Measurements from ENCODE around the gene TNFRSF1B. TPM values are rescaled to one million over a fixed set of nuclear protein-coding genes. Genes with fewer than 3 reads are reported as not detected.

The TNFRSF1B gene
- total and polyA plus RNA-seq, 9 of the 15 experiments (the other 6 are each of a cell fraction or from before 2014, with no cell fraction given): 8.8 to 91.3 (median 36.0) TPM

DNA sequence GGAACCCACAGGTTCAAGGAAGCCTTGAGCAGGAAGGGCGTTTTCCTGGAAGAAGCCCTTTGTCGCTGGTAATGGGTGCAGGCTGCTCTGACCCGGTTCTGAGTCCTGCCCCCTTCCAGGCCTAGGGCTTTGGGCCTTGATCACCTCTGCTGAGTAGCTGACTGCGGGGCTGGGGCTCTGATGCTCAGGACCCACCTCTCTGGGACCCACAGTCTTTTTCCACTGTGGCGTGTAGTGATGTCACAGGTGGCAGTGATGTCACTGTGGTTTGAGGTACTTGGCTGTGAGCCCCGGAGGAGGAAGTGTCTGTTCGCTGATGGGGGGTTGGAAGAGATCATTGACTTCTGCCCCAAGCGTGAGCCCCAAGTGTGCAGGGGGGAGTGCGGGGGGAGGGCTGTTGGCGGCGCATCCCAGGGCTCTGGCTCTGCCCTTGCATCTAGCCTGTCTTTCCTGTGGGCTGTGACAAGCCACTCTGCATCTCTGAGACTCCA lies 6.9 kb downstream of the TNFRSF1B start (continued):
- TF ChIP-seq, protein P1, sequence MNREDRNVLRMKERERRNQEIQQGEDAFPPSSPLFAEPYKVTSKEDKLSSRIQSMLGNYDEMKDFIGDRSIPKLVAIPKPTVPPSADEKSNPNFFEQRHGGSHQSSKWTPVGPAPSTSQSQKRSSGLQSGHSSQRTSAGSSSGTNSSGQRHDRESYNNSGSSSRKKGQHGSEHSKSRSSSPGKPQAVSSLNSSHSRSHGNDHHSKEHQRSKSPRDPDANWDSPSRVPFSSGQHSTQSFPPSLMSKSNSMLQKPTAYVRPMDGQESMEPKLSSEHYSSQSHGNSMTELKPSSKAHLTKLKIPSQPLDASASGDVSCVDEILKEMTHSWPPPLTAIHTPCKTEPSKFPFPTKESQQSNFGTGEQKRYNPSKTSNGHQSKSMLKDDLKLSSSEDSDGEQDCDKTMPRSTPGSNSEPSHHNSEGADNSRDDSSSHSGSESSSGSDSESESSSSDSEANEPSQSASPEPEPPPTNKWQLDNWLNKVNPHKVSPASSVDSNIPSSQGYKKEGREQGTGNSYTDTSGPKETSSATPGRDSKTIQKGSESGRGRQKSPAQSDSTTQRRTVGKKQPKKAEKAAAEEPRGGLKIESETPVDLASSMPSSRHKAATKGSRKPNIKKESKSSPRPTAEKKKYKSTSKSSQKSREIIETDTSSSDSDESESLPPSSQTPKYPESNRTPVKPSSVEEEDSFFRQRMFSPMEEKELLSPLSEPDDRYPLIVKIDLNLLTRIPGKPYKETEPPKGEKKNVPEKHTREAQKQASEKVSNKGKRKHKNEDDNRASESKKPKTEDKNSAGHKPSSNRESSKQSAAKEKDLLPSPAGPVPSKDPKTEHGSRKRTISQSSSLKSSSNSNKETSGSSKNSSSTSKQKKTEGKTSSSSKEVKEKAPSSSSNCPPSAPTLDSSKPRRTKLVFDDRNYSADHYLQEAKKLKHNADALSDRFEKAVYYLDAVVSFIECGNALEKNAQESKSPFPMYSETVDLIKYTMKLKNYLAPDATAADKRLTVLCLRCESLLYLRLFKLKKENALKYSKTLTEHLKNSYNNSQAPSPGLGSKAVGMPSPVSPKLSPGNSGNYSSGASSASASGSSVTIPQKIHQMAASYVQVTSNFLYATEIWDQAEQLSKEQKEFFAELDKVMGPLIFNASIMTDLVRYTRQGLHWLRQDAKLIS (CRISPR knock-in tag; IDR thresholded peaks at IDR 0.05): 0 out of 2 replicates have a peak, but pooled peaks have one; percentile 49
- TF ChIP-seq, protein P2, sequence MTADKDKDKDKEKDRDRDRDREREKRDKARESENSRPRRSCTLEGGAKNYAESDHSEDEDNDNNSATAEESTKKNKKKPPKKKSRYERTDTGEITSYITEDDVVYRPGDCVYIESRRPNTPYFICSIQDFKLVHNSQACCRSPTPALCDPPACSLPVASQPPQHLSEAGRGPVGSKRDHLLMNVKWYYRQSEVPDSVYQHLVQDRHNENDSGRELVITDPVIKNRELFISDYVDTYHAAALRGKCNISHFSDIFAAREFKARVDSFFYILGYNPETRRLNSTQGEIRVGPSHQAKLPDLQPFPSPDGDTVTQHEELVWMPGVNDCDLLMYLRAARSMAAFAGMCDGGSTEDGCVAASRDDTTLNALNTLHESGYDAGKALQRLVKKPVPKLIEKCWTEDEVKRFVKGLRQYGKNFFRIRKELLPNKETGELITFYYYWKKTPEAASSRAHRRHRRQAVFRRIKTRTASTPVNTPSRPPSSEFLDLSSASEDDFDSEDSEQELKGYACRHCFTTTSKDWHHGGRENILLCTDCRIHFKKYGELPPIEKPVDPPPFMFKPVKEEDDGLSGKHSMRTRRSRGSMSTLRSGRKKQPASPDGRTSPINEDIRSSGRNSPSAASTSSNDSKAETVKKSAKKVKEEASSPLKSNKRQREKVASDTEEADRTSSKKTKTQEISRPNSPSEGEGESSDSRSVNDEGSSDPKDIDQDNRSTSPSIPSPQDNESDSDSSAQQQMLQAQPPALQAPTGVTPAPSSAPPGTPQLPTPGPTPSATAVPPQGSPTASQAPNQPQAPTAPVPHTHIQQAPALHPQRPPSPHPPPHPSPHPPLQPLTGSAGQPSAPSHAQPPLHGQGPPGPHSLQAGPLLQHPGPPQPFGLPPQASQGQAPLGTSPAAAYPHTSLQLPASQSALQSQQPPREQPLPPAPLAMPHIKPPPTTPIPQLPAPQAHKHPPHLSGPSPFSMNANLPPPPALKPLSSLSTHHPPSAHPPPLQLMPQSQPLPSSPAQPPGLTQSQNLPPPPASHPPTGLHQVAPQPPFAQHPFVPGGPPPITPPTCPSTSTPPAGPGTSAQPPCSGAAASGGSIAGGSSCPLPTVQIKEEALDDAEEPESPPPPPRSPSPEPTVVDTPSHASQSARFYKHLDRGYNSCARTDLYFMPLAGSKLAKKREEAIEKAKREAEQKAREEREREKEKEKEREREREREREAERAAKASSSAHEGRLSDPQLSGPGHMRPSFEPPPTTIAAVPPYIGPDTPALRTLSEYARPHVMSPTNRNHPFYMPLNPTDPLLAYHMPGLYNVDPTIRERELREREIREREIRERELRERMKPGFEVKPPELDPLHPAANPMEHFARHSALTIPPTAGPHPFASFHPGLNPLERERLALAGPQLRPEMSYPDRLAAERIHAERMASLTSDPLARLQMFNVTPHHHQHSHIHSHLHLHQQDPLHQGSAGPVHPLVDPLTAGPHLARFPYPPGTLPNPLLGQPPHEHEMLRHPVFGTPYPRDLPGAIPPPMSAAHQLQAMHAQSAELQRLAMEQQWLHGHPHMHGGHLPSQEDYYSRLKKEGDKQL (CRISPR knock-in tag; IDR thresholded peaks at IDR 0.05; ENCODE audit: borderline replicate concordance): no peak
- no peak for TF ChIP-seq XRCC5 (IDR thresholded peaks at IDR 0.05; ENCODE audit: low read depth, low read length)
- 0 out of 2 replicates have a peak, but pooled peaks have one; percentile 43 for TF ChIP-seq ATF1 (CRISPR knock-in tag; IDR thresholded peaks at IDR 0.05)
- TF ChIP-seq ATF1 (tag; IDR thresholded peaks at IDR 0.05): peak; percentile 96
- TF ChIP-seq, protein P3, sequence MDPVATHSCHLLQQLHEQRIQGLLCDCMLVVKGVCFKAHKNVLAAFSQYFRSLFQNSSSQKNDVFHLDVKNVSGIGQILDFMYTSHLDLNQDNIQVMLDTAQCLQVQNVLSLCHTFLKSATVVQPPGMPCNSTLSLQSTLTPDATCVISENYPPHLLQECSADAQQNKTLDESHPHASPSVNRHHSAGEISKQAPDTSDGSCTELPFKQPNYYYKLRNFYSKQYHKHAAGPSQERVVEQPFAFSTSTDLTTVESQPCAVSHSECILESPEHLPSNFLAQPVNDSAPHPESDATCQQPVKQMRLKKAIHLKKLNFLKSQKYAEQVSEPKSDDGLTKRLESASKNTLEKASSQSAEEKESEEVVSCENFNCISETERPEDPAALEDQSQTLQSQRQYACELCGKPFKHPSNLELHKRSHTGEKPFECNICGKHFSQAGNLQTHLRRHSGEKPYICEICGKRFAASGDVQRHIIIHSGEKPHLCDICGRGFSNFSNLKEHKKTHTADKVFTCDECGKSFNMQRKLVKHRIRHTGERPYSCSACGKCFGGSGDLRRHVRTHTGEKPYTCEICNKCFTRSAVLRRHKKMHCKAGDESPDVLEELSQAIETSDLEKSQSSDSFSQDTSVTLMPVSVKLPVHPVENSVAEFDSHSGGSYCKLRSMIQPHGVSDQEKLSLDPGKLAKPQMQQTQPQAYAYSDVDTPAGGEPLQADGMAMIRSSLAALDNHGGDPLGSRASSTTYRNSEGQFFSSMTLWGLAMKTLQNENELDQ (CRISPR knock-in tag; IDR thresholded peaks at IDR 0.05; ENCODE audit: borderline replicate concordance): no peak
- TF ChIP-seq EP400 (IDR thresholded peaks at IDR 0.05): no peak; the same call in 1 of the 2 replicates
- TF ChIP-seq KHSRP (IDR thresholded peaks at IDR 0.05): 0 out of 2 replicates have a peak, but pooled peaks have one; percentile 14
- 0 out of 4 replicates have a peak, but pooled peaks of 1 of the 2 experiments have one; percentile 19 for TF ChIP-seq RCOR1 (IDR thresholded peaks at IDR 0.05; ENCODE audit: borderline replicate concordance in 1 of 2, low read depth in 2 of 2, low read length in 2 of 2)
- TF ChIP-seq CXXC5 (CRISPR knock-in tag; IDR thresholded peaks at IDR 0.05): 0 out of 2 replicates have a peak, but pooled peaks have one; percentile 6
- TF ChIP-seq, protein P4, sequence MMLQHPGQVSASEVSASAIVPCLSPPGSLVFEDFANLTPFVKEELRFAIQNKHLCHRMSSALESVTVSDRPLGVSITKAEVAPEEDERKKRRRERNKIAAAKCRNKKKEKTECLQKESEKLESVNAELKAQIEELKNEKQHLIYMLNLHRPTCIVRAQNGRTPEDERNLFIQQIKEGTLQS (IDR thresholded peaks at IDR 0.05): peak; percentile 75; the same call in 1 of the 2 replicates
- TF ChIP-seq, protein P4 (CRISPR knock-in tag; conservative IDR thresholded peaks at IDR 0.05): no peak; the same call in 1 of the 2 replicates
- TF ChIP-seq KAT7 (CRISPR knock-in tag; IDR thresholded peaks at IDR 0.05; ENCODE audit: borderline replicate concordance): 0 out of 2 replicates have a peak, but pooled peaks have one; percentile 50
- no peak for TF ChIP-seq NCOA4 (IDR thresholded peaks at IDR 0.05; ENCODE audit: partially characterized antibody)
- TF ChIP-seq ZNF263 (CRISPR knock-in tag; IDR thresholded peaks at IDR 0.05; ENCODE audit: borderline replicate concordance): no peak
